Astrocyte (in vitro differentiated cells and primary cell): ENCODE data around the gene ZNF462. TPM values are rescaled to one million over a fixed set of nuclear protein-coding genes. Genes with fewer than 3 reads are reported as not detected.

Experiments
- DNase-seq: peaks from one replicate; pipeline ENCODE4 v3.0.0-alpha.2; 2010; ENCODE audit warnings: low read depth
- FAIRE-seq: peaks from 2 replicates; lab custom pipeline; 2011; peaks lifted over from hg19 to GRCh38; lab: Jason Lieb, UNC
- H2AFZ ChIP-seq: 2 replicates; pipeline ENCODE4 v1.6.0; 2012; ENCODE audit warnings: low read depth, low read length, inconsistent platforms
- H3K27ac ChIP-seq: 2 replicates; pipeline ENCODE4 v1.5.1; 2011; ENCODE audit warnings: low read depth, low read length, inconsistent platforms
- H3K27me3 ChIP-seq: 2 replicates; pipeline ENCODE4 v1.6.0; 2011; ENCODE audit warnings: low read length, inconsistent platforms; ENCODE audit not compliant: insufficient read depth
- H3K36me3 ChIP-seq: 2 replicates; pipeline ENCODE4 v1.5.1; 2011; ENCODE audit warnings: low read length, inconsistent platforms; ENCODE audit not compliant: insufficient read depth
- H3K4me1 ChIP-seq: 2 replicates; pipeline ENCODE4 v1.5.1; 2011; ENCODE audit warnings: low read length, inconsistent platforms; ENCODE audit not compliant: insufficient read depth
- H3K4me2 ChIP-seq: 2 replicates; pipeline ENCODE4 v1.6.0; 2012; ENCODE audit warnings: low read length, inconsistent platforms
- H3K4me3 ChIP-seq: 2 replicates; pipeline ENCODE4 v1.5.1; 2011; ENCODE audit warnings: low read depth, mild to moderate bottlenecking, low read length, inconsistent platforms; ENCODE audit not compliant: insufficient read depth
- H3K79me2 ChIP-seq: 2 replicates; pipeline ENCODE4 v1.6.0; 2012; ENCODE audit warnings: mild to moderate bottlenecking, low read length, inconsistent platforms; ENCODE audit not compliant: insufficient read depth
- H3K9ac ChIP-seq: 2 replicates; pipeline ENCODE4 v1.6.0; 2012; ENCODE audit warnings: mild to moderate bottlenecking, low read length, inconsistent platforms
- H3K9me3 ChIP-seq: 2 replicates; pipeline ENCODE4 v1.5.1; 2012; ENCODE audit warnings: low read depth, mild to moderate bottlenecking, low read length, inconsistent platforms; ENCODE audit not compliant: insufficient read depth
- H4K20me1 ChIP-seq: 2 replicates; pipeline ENCODE4 v1.6.0; 2012; ENCODE audit warnings: low read length, inconsistent platforms; ENCODE audit not compliant: insufficient read depth
- H3K27ac Mint-ChIP-seq: one replicate; pipeline ENCODE4 v1.8.0; 2021; ENCODE audit warnings: mild to moderate bottlenecking, mixed read lengths; ENCODE audit not compliant: unreplicated experiment
- H3K27me3 Mint-ChIP-seq: one replicate; pipeline ENCODE4 v1.8.0; 2021; ENCODE audit warnings: low read depth, mixed read lengths; ENCODE audit not compliant: unreplicated experiment
- H3K36me3 Mint-ChIP-seq: one replicate; pipeline ENCODE4 v1.8.0; 2021; ENCODE audit warnings: low read depth, mixed read lengths; ENCODE audit not compliant: unreplicated experiment
- H3K4me1 Mint-ChIP-seq: one replicate; pipeline ENCODE4 v1.8.0; 2021; ENCODE audit warnings: low read depth, mixed read lengths; ENCODE audit not compliant: unreplicated experiment
- H3K4me3 Mint-ChIP-seq: one replicate; pipeline ENCODE4 v1.8.0; 2021; ENCODE audit warnings: mild to moderate bottlenecking, moderate library complexity, mixed read lengths; ENCODE audit not compliant: unreplicated experiment
- H3K9me3 Mint-ChIP-seq: one replicate; pipeline ENCODE4 v1.8.0; 2021; ENCODE audit warnings: mild to moderate bottlenecking, mixed read lengths; ENCODE audit not compliant: unreplicated experiment
- CTCF ChIP-seq: IDR thresholded peaks from 2 replicates; pipeline ENCODE4 v1.5.1; 2011; ENCODE audit warnings: low read depth, mild to moderate bottlenecking, inconsistent platforms, low read length, moderate library complexity; ENCODE audit not compliant: insufficient read depth
- EZH2 ChIP-seq: IDR thresholded peaks from 2 replicates; pipeline ENCODE4 v1.6.1; 2012; ENCODE audit warnings: mild to moderate bottlenecking, low read length, inconsistent platforms; ENCODE audit not compliant: insufficient read depth
- total RNA-seq: library from RNA; stranded (reverse); gene quantifications from 2 replicates; pipeline ENCODE4 v1.2.1, GENCODE V29; 2021

The ZNF462 gene
- total RNA-seq, 1 donor from 2014 or later: 126 TPM

GRCh38 chr9:106936680-106937079, 73.7 kb downstream of the ZNF462 start:
- no peak for FAIRE-seq
- H3K4me3 ChIP-seq: no peak overlapping the region
- Mint-ChIP-seq H3K27ac (no peak overlapping the region), H3K27me3 (no peaks in the 10 kb centered on the region), H3K4me1 (peaks cover 9% of the 10 kb centered on the region), H3K36me3 (peaks cover 57% of the 10 kb centered on the region), H3K4me3 (no peak overlapping the region), H3K9me3 (peaks cover 6% of the 10 kb centered on the region)
- no peaks in the 10 kb centered on the region for H3K9me3 ChIP-seq
- no peak overlapping the region for H2AFZ ChIP-seq
- TF ChIP-seq CTCF (no peak), EZH2 (no peak)
- no peaks in the 10 kb centered on the region for H3K27me3 ChIP-seq
- no peak overlapping the region for H3K27ac ChIP-seq
- no peaks in the 10 kb centered on the region for H4K20me1 ChIP-seq
- H3K9ac ChIP-seq: no peak overlapping the region
- H3K4me2 ChIP-seq: no peak overlapping the region
- no peak for DNase-seq
- peaks cover 30% of the 10 kb centered on the region for H3K36me3 ChIP-seq
- no peaks in the 10 kb centered on the region for H3K4me1 ChIP-seq
- H3K79me2 ChIP-seq: no peaks in the 10 kb centered on the region

GRCh38 chr9:106941916-106942315, 79.0 kb downstream of the ZNF462 start:
- Mint-ChIP-seq H3K4me3 (no peak overlapping the region), H3K9me3 (no peaks in the 10 kb centered on the region), H3K36me3 (peaks cover 34% of the 10 kb centered on the region), H3K27ac (no peak overlapping the region), H3K4me1 (peaks cover 21% of the 10 kb centered on the region), H3K27me3 (no peaks in the 10 kb centered on the region)
- H3K9me3 ChIP-seq: no peaks in the 10 kb centered on the region
- DNase-seq (no peak), FAIRE-seq (no peak)
- TF ChIP-seq EZH2 (no peak), CTCF (no peak)
- no peaks in the 10 kb centered on the region for H3K27me3 ChIP-seq
- H3K4me1 ChIP-seq: peaks cover 16% of the 10 kb centered on the region
- no peak overlapping the region for H3K9ac ChIP-seq
- H3K27ac ChIP-seq: no peak overlapping the region
- H2AFZ ChIP-seq: no peak overlapping the region
- H3K36me3 ChIP-seq: peaks cover 14% of the 10 kb centered on the region
- H3K4me2 ChIP-seq: no peak overlapping the region
- H4K20me1 ChIP-seq: no peaks in the 10 kb centered on the region
- no peaks in the 10 kb centered on the region for H3K79me2 ChIP-seq
- H3K4me3 ChIP-seq: no peak overlapping the region

- H3K27me3 Mint-ChIP-seq: no peaks in the 10 kb centered on the region
Measured at GRCh38 chr9:106945727-106946660, 83.0 kb downstream of the ZNF462 start.

More at GRCh38 chr9:106945727-106946660, 83.0 kb downstream of the ZNF462 start:
- Histone ChIP-seq H3K79me2 (no peaks in the 10 kb centered on the region), H3K36me3 (peaks cover 3% of the 10 kb centered on the region), H3K27ac (peak overlapping the region; percentile 80), H4K20me1 (no peaks in the 10 kb centered on the region), H3K4me1 (peaks cover 20% of the 10 kb centered on the region), H3K9ac (peak overlapping the region; percentile 50), H3K9me3 (no peaks in the 10 kb centered on the region), H3K4me2 (peak overlapping the region; percentile 36), H2AFZ (no peak overlapping the region), H3K4me3 (no peak overlapping the region), H3K27me3 (no peaks in the 10 kb centered on the region)
- H3K36me3 Mint-ChIP-seq: peaks cover 22% of the 10 kb centered on the region
- DNase-seq: peak; percentile 90
- no peak for FAIRE-seq
- no peaks in the 10 kb centered on the region for H3K9me3 Mint-ChIP-seq
- no peak overlapping the region for H3K4me3 Mint-ChIP-seq
- peak overlapping the region; percentile 82 for H3K27ac Mint-ChIP-seq
- TF ChIP-seq CTCF: no peak
- TF ChIP-seq EZH2: no peak
- peaks cover 34% of the 10 kb centered on the region for H3K4me1 Mint-ChIP-seq
